K562 (cell line): ENCODE measurements around the gene ST3GAL3. TPM values are rescaled to one million over a fixed set of nuclear protein-coding genes. Genes with fewer than 3 reads are reported as not detected.

Experiments used
- ATF7 ChIP-seq: fragments of 450-650 bp; IDR thresholded peaks from 2 replicates; pipeline ENCODE4 v1.7.1; 2014; ENCODE audit warnings: mild to moderate bottlenecking, moderate library complexity
- CBX1 ChIP-seq: sonication (generic); IDR thresholded peaks from 2 replicates; pipeline ENCODE4 v1.6.1; 2016; ENCODE audit warnings: antibody characterized with exemption, low read depth, mild to moderate bottlenecking
- CEBPZ ChIP-seq: fragments of 150-350 bp; IDR thresholded peaks from 2 replicates; pipeline ENCODE4 v1.6.1; 2014; ENCODE audit warnings: low read depth, mild to moderate bottlenecking, low read length, borderline replicate concordance
- CHD2 ChIP-seq: IDR thresholded peaks from 2 replicates; pipeline ENCODE4 v1.6.1; 2011; ENCODE audit warnings: low read depth, low read length
- FOXK2 ChIP-seq, 2 experiments: fragments of 450-650 bp; IDR thresholded peaks in 1 of 2; conservative IDR thresholded peaks in 1 of 2; 2 replicates each; pipeline ENCODE4 v1.6.1; 2016; ENCODE audit warnings: low read depth in 2 of 2, mild to moderate bottlenecking in 1 of 2
- KAT7 ChIP-seq: sonication (generic); formaldehyde crosslinking; IDR thresholded peaks from 2 replicates; pipeline ENCODE4 v1.8.0; 2022; ENCODE audit warnings: missing genetic modification reagents, mild to moderate bottlenecking, borderline replicate concordance
- NFE2 ChIP-seq: IDR thresholded peaks from 2 replicates; pipeline ENCODE4 v1.6.1; 2014; ENCODE audit warnings: antibody characterized with exemption, low read depth
- NR3C1 ChIP-seq: sonication (generic); formaldehyde crosslinking; IDR thresholded peaks from 2 replicates; pipeline ENCODE4 v1.8.1; 2022; ENCODE audit warnings: missing genetic modification reagents
- PML ChIP-seq: IDR thresholded peaks from 2 replicates; pipeline ENCODE4 v1.6.1; 2012; ENCODE audit warnings: low read length, inconsistent platforms
- SFPQ ChIP-seq: fragments of 200-400 bp; formaldehyde crosslinking; IDR thresholded peaks from 2 replicates; pipeline ENCODE4 v1.6.1; 2017; ENCODE audit warnings: mild to moderate bottlenecking, low read depth, low read length, moderate library complexity
- SREBF1 ChIP-seq: fragments of 150-350 bp; IDR thresholded peaks from 2 replicates; pipeline ENCODE4 v1.6.1; 2014; ENCODE audit warnings: antibody characterized with exemption, low read depth, low read length, borderline replicate concordance
- TAF7 ChIP-seq: fragments of 450-650 bp; IDR thresholded peaks from 2 replicates; pipeline ENCODE4 v1.6.1; 2016; ENCODE audit warnings: missing genetic modification characterization, missing compliant biosample characterization
- VEZF1 ChIP-seq: fragments of 200-800 bp; sonication (Bioruptor generic); IDR thresholded peaks from 2 replicates; pipeline ENCODE4 v1.6.1; 2017; ENCODE audit warnings: missing genetic modification characterization, missing compliant biosample characterization
- ZNF561 ChIP-seq: fragments of 450-650 bp; formaldehyde crosslinking; conservative IDR thresholded peaks from 2 replicates; pipeline ENCODE4 v1.4.0; 2020; ENCODE audit warnings: mild to moderate bottlenecking, moderate library complexity
- polyA plus RNA-seq, 8 experiments: library from polyadenylated mRNA; depleted of rRNA in 4 of 8; stranded (reverse) in 5 of 8; unstranded in 3 of 8; fragments of >200 nt; fragmentation: Nextera tagmentation in 2 of 8; fragmentation: Illumina TruSeq in 1 of 8; extraction: Ambion mirVana in 2 of 8; extraction: Trizol in 1 of 8; gene quantifications; 2 replicates each; pipeline versions ENCODE4 v1.2.1 to v1.2.3, GENCODE V29; 2011 to 2014; ENCODE audit warnings: inconsistent platforms in 1 of 8, missing spikeins in 1 of 8
- total RNA-seq, 7 experiments: library from RNA; depleted of rRNA in 6 of 7; stranded (reverse); fragments of >200 nt in 6 of 7; fragmentation: Illumina TruSeq in 2 of 7; extraction: Trizol in 2 of 7; gene quantifications; 2 replicates each; pipeline versions ENCODE4 v1.2.1 to v1.2.3, GENCODE V29; 2011 to 2021; ENCODE audit warnings: low replicate concordance in 1 of 7

The ST3GAL3 gene
- total and polyA plus RNA-seq, 9 of the 15 experiments (the other 6 are each of a cell fraction or from before 2014, with no cell fraction given), result 1.2 to 18.9 (median 11.0) TPM

GRCh38 chr1:43969746-43970466, 262.6 kb downstream of the ST3GAL3 start, which contains the start of gene DPH2 (continued):
- TF ChIP-seq ZNF561 (no peak; the same call in 1 of the 2 replicates), CEBPZ (peak; percentile 67; the same call in 1 of the 2 replicates), SFPQ (no peak), ATF7 (peak; percentile 60), CBX1 (no peak), KAT7 (no peak), NFE2 (0 out of 2 replicates have a peak, but pooled peaks have one; percentile 1), VEZF1 (CRISPR knock-in tag) (peak; percentile 54; the same call in 1 of the 2 replicates), FOXK2 (conservative IDR thresholded peaks at IDR 0.05 in 1 of 2, IDR thresholded peaks at IDR 0.05 in 1 of 2; ENCODE audit: low read depth in 2 of 2) (peak; percentile 94 to 95), NR3C1 (CRISPR knock-in tag) (no peak), CHD2 (peak; percentile 61; the same call in 1 of the 2 replicates), TAF7 (tag) (0 out of 2 replicates have a peak, but pooled peaks have one; percentile 26), SREBF1 (no peak), PML (no peak)
